ENCODE measurements around the gene NISCH.

Gene NISCH

GRCh38 chr3:52480768-52481715 is 25.6 kb downstream of the NISCH start:
- TF ChIP-seq CTCF (IDR thresholded peaks at IDR 0.05): no peak

GRCh38 chr3:52481819-52482521 is 26.6 kb downstream of the NISCH start:
- peak; percentile 45; the same call in 1 of the 2 replicates for TF ChIP-seq CTCF (IDR thresholded peaks at IDR 0.05)

- TF ChIP-seq CTCF (IDR thresholded peaks at IDR 0.05): no peak
These were observed 27.7 kb downstream of the NISCH start for GRCh38 chr3:52483081-52483480.

- TF ChIP-seq CTCF (IDR thresholded peaks at IDR 0.05): no peak
These were observed 28.4 kb downstream of the NISCH start for GRCh38 chr3:52483577-52484381.

- TF ChIP-seq CTCF (IDR thresholded peaks at IDR 0.05): no peak
These were observed 29.5 kb downstream of the NISCH start for GRCh38 chr3:52484680-52485461.

GRCh38 chr3:52487050-52487787 is 31.8 kb downstream of the NISCH start:
- no peak for TF ChIP-seq CTCF (IDR thresholded peaks at IDR 0.05)
